H9 (cell line): ENCODE results near the gene SEMA3C. TPM values are rescaled to one million over a fixed set of nuclear protein-coding genes. Genes with fewer than 3 reads are reported as not detected.

Source experiments
- DNase-seq: peaks from one replicate; pipeline ENCODE4 v3.0.0-alpha.2; 2017
- H2AFZ ChIP-seq: one replicate; pipeline ENCODE4 v1.6.1; 2013; ENCODE audit warnings: mild to moderate bottlenecking, low read length, control low read depth, moderate library complexity
- H2AK5ac ChIP-seq: 2 replicates; pipeline ENCODE4 v1.6.1; 2013; ENCODE audit warnings: low read length, control low read depth, mixed read lengths; ENCODE audit not compliant: insufficient read length
- H2BK120ac ChIP-seq: one replicate; pipeline ENCODE4 v1.6.1; 2013; ENCODE audit warnings: low read depth, mild to moderate bottlenecking, low read length, control low read depth, inconsistent platforms; ENCODE audit not compliant: poor library complexity, severe bottlenecking
- H2BK12ac ChIP-seq: 2 replicates; pipeline ENCODE4 v1.6.1; 2013; ENCODE audit warnings: low read length, control low read depth, mixed read lengths, low read depth; ENCODE audit not compliant: insufficient read length
- H2BK15ac ChIP-seq: 2 replicates; pipeline ENCODE4 v1.6.1; 2013; ENCODE audit warnings: low read depth, low read length, control low read depth
- H2BK20ac ChIP-seq: one replicate; pipeline ENCODE4 v1.6.1; 2013; ENCODE audit warnings: low read depth, mild to moderate bottlenecking, low read length, control low read depth, inconsistent platforms; ENCODE audit not compliant: poor library complexity, severe bottlenecking
- H2BK5ac ChIP-seq: 2 replicates; pipeline ENCODE4 v1.6.1; 2013; ENCODE audit warnings: low read length, control low read depth, mixed read lengths; ENCODE audit not compliant: insufficient read length
- H3K14ac ChIP-seq: 2 replicates; pipeline ENCODE4 v1.6.1; 2013; ENCODE audit warnings: low read length, control low read depth; ENCODE audit not compliant: insufficient read depth
- H3K18ac ChIP-seq: 2 replicates; pipeline ENCODE4 v1.6.1; 2013; ENCODE audit warnings: low read depth, mild to moderate bottlenecking, mixed read lengths, low read length, control low read depth; ENCODE audit not compliant: insufficient read length
- H3K23ac ChIP-seq: 2 replicates; pipeline ENCODE4 v1.6.1; 2013; ENCODE audit warnings: low read length, control low read depth, mixed read lengths, low read depth; ENCODE audit not compliant: insufficient read length
- H3K23me2 ChIP-seq: 2 replicates; pipeline ENCODE4 v1.6.1; 2013; ENCODE audit warnings: low read depth, mild to moderate bottlenecking, mixed read lengths, low read length, control low read depth; ENCODE audit not compliant: insufficient read length, poor library complexity, severe bottlenecking
- H3K27ac ChIP-seq: 2 replicates; pipeline ENCODE4 v1.5.1; 2013; ENCODE audit warnings: low read length, control low read depth, mixed read lengths, low read depth; ENCODE audit not compliant: insufficient read length
- H3K27me3 ChIP-seq: 2 replicates; pipeline ENCODE4 v1.6.1; 2013; ENCODE audit warnings: low read length, control low read depth, inconsistent platforms; ENCODE audit not compliant: insufficient read depth
- H3K4ac ChIP-seq: 2 replicates; pipeline ENCODE4 v1.6.1; 2013; ENCODE audit warnings: low read depth, mild to moderate bottlenecking, control low read depth, inconsistent platforms, low read length, moderate library complexity
- H3K4me1 ChIP-seq: 2 replicates; pipeline ENCODE4 v1.6.1; 2013; ENCODE audit warnings: low read length, control low read depth, inconsistent platforms; ENCODE audit not compliant: insufficient read depth
- H3K4me2 ChIP-seq: 2 replicates; pipeline ENCODE4 v1.6.1; 2013; ENCODE audit warnings: low read length, control low read depth, mixed read lengths; ENCODE audit not compliant: insufficient read length, insufficient read depth
- H3K56ac ChIP-seq: 2 replicates; pipeline ENCODE4 v1.6.1; 2013; ENCODE audit warnings: low read depth, mild to moderate bottlenecking, mixed read lengths, low read length, control low read depth; ENCODE audit not compliant: insufficient read length
- H3K79me1 ChIP-seq: 2 replicates; pipeline ENCODE4 v1.6.1; 2013; ENCODE audit warnings: low read depth, mild to moderate bottlenecking, moderate library complexity, low read length, control low read depth, inconsistent platforms; ENCODE audit not compliant: insufficient read depth, poor library complexity, severe bottlenecking
- H3K79me2 ChIP-seq: 2 replicates; pipeline ENCODE4 v1.6.1; 2013; ENCODE audit warnings: low read length, control low read depth, inconsistent platforms; ENCODE audit not compliant: insufficient read depth
- H3K9ac ChIP-seq: 2 replicates; pipeline ENCODE4 v1.6.1; 2013; ENCODE audit warnings: low read length, control low read depth, mixed read lengths; ENCODE audit not compliant: insufficient read length; ENCODE audit errors: extremely low read depth
- H3K9me3 ChIP-seq: one replicate; pipeline ENCODE4 v1.6.1; 2013; ENCODE audit warnings: low read depth, low read length, inconsistent platforms; ENCODE audit not compliant: control insufficient read depth
- H3T11ph ChIP-seq: one replicate; pipeline ENCODE4 v1.6.1; 2013; ENCODE audit warnings: mild to moderate bottlenecking, low read length, control low read depth, inconsistent platforms
- H4K20me1 ChIP-seq: one replicate; pipeline ENCODE4 v1.6.1; 2013; ENCODE audit not compliant: control insufficient read depth, insufficient read length, insufficient read depth
- H4K5ac ChIP-seq: 2 replicates; pipeline ENCODE4 v1.6.1; 2013; ENCODE audit warnings: low read depth, mild to moderate bottlenecking, mixed read lengths, low read length, control low read depth; ENCODE audit not compliant: insufficient read length
- H4K8ac ChIP-seq: replicated peaks from 2 replicates; pipeline ENCODE4 v1.6.1; 2013; ENCODE audit warnings: low read length, control low read depth, mixed read lengths, low read depth; ENCODE audit not compliant: insufficient read length
- H4K91ac ChIP-seq: 2 replicates; pipeline ENCODE4 v1.6.1; 2013; ENCODE audit warnings: low read depth, mild to moderate bottlenecking, moderate library complexity, mixed read lengths, low read length, control low read depth; ENCODE audit not compliant: insufficient read length
- H3K27ac Mint-ChIP-seq, 3 experiments: 2 replicates in 2 of 3; 3 replicates in 1 of 3; pipeline ENCODE4 v1.8.0; 2020 to 2021; ENCODE audit warnings: mixed read lengths in 3 of 3, mild to moderate bottlenecking in 1 of 3, moderate library complexity in 1 of 3
- H3K27me3 Mint-ChIP-seq: 2 replicates; pipeline ENCODE4 v1.8.0; 2021; ENCODE audit warnings: low read depth, mild to moderate bottlenecking, moderate library complexity, mixed read lengths
- H3K36me3 Mint-ChIP-seq, 3 experiments: 2 replicates in 2 of 3; 3 replicates in 1 of 3; pipeline ENCODE4 v1.8.0; 2020 to 2021; ENCODE audit warnings: low read depth in 3 of 3, mixed read lengths in 3 of 3; ENCODE audit not compliant: insufficient read depth in 1 of 3
- H3K4me1 Mint-ChIP-seq, 2 experiments: 2 replicates each; pipeline ENCODE4 v1.8.0; 2020; ENCODE audit warnings: mixed read lengths in 2 of 2
- H3K4me3 Mint-ChIP-seq, 2 experiments: 2 replicates in 1 of 2; 3 replicates in 1 of 2; pipeline ENCODE4 v1.8.0; 2020 to 2021; ENCODE audit warnings: mild to moderate bottlenecking in 2 of 2, mixed read lengths in 2 of 2, moderate library complexity in 1 of 2
- H3K9me3 Mint-ChIP-seq, 2 experiments: 2 replicates in 1 of 2; 3 replicates in 1 of 2; pipeline ENCODE4 v1.8.0; 2020; ENCODE audit warnings: mild to moderate bottlenecking in 2 of 2, mixed read lengths in 2 of 2, moderate library complexity in 1 of 2
- WGBS: extraction: QIAGEN DNeasy Blood & Tissue Kit; methylation state at CpG from one replicate; pipeline ENCODE4 v1.1.7; 2013; ENCODE audit warnings: missing lambda C conversion rate, low lambda C conversion rate, mixed read lengths; ENCODE audit not compliant: insufficient read length; ENCODE audit errors: extremely low coverage; 5-methylcytosine and 5-hydroxymethylcytosine counted together
- total RNA-seq: library from RNA; stranded (reverse); gene quantifications from 2 replicates; pipeline ENCODE4 v1.2.1, GENCODE V29; 2021
- TF ChIP-seq, protein P1 (sequence below): fragments of 200-600 bp; sonication (generic); conservative IDR thresholded peaks from 3 replicates; pipeline ENCODE4 v1.8.0; 2021; ENCODE audit warnings: antibody characterized with exemption, mild to moderate bottlenecking

The SEMA3C gene
- total RNA-seq, 1 experiment from 2014 or later, result 1.6 TPM

DNA sequence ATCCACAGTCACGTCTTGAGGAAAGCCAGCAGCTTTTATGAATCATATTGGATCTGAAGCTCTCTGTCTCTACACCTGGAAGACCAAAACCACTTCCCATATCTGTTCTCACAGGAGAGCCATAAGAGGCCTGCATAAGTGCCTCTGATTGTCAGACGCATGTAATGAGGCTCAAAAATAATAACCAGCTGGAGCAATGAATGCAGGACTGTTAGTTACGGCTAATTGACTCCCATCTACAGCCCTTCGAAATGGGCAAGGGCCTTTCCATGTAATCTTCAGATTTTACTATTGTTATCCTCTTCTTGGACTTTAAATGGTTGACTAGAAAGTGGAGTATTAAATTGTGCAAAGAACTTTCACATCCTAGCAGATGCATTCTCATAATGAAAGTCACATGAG, 4.4 kb upstream of the SEMA3C start:
- Histone ChIP-seq H3K79me1 (no peaks in the 10 kb centered on the region), H3K27me3 (no peaks in the 10 kb centered on the region), H3K23me2 (no peaks in the 10 kb centered on the region), H3K9me3 (no peaks in the 10 kb centered on the region), H3K14ac (no peak overlapping the region), H2BK20ac (no peak overlapping the region), H2BK12ac (no peak overlapping the region), H2AK5ac (no peak overlapping the region), H3K56ac (no peak overlapping the region), H3K4ac (no peak overlapping the region), H4K20me1 (no peaks in the 10 kb centered on the region), H4K91ac (no peak overlapping the region), H4K5ac (no peak overlapping the region), H2BK15ac (no peak overlapping the region), H2AFZ (no peak overlapping the region), H2BK120ac (no peak overlapping the region), H3K9ac (no peak overlapping the region), H3K23ac (no peak overlapping the region), H3K4me1 (no peaks in the 10 kb centered on the region), H3K4me2 (no peak overlapping the region), H3K27ac (no peak overlapping the region), H3K18ac (no peak overlapping the region), H4K8ac (no peak overlapping the region), H2BK5ac (no peak overlapping the region), H3T11ph (no peak overlapping the region), H3K79me2 (no peaks in the 10 kb centered on the region)
- WGBS, result no CpG with 5 or more reads among the region's 4 CpGs
- H3K27me3 Mint-ChIP-seq, result peaks cover 15% of the 10 kb centered on the region
- TF ChIP-seq, protein P1, sequence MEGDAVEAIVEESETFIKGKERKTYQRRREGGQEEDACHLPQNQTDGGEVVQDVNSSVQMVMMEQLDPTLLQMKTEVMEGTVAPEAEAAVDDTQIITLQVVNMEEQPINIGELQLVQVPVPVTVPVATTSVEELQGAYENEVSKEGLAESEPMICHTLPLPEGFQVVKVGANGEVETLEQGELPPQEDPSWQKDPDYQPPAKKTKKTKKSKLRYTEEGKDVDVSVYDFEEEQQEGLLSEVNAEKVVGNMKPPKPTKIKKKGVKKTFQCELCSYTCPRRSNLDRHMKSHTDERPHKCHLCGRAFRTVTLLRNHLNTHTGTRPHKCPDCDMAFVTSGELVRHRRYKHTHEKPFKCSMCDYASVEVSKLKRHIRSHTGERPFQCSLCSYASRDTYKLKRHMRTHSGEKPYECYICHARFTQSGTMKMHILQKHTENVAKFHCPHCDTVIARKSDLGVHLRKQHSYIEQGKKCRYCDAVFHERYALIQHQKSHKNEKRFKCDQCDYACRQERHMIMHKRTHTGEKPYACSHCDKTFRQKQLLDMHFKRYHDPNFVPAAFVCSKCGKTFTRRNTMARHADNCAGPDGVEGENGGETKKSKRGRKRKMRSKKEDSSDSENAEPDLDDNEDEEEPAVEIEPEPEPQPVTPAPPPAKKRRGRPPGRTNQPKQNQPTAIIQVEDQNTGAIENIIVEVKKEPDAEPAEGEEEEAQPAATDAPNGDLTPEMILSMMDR, result no peak
- no peak for DNase-seq
- H3K4me3 Mint-ChIP-seq, result no peak overlapping the region
- H3K27ac Mint-ChIP-seq, result no peak overlapping the region
- H3K4me1 Mint-ChIP-seq, result peaks cover 12 to 23% of the 10 kb centered on the region in 2 experiments
- peaks cover 0 to 7% of the 10 kb centered on the region in 2 experiments; a peak in 3 of 5 replicates for H3K9me3 Mint-ChIP-seq
- peaks cover 0 to 4% (median 0%) of the 10 kb centered on the region in 3 experiments; a peak in 2 of 7 replicates for H3K36me3 Mint-ChIP-seq
